ENCODE data around the gene PACSIN2.

DNA sequence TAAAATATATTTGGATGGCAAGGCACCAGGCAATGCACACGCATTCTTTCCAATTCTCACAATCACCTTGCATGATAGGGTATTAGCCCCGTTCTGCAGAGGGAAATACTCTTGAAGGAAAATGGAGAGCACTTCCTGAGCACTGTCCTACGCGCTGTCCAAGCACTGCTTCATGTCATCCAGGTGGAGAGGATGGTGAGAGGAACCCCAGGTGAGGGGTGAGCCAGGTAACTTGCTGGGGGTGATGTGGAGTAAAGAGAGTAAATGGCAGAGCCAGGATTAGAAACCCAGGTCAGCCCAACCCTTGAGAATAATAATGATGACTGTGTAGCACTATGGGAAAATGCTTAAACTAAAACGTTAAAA, 711 bp upstream of the PACSIN2 start:
- no peak for TF ChIP-seq POLR2A (IDR thresholded peaks at IDR 0.05)
- TF ChIP-seq, protein P1, sequence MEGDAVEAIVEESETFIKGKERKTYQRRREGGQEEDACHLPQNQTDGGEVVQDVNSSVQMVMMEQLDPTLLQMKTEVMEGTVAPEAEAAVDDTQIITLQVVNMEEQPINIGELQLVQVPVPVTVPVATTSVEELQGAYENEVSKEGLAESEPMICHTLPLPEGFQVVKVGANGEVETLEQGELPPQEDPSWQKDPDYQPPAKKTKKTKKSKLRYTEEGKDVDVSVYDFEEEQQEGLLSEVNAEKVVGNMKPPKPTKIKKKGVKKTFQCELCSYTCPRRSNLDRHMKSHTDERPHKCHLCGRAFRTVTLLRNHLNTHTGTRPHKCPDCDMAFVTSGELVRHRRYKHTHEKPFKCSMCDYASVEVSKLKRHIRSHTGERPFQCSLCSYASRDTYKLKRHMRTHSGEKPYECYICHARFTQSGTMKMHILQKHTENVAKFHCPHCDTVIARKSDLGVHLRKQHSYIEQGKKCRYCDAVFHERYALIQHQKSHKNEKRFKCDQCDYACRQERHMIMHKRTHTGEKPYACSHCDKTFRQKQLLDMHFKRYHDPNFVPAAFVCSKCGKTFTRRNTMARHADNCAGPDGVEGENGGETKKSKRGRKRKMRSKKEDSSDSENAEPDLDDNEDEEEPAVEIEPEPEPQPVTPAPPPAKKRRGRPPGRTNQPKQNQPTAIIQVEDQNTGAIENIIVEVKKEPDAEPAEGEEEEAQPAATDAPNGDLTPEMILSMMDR (IDR thresholded peaks at IDR 0.05) = no peak
- TF ChIP-seq POLR2AphosphoS5 (IDR thresholded peaks at IDR 0.05) = no peak
